Fibroblast of mammary gland (primary cell): ENCODE results near the gene GNA15.

Experiments
- DNase-seq: peaks from one replicate; pipeline ENCODE4 v3.0.0-alpha.2; 2010; ENCODE audit warnings: low read depth
- H3K4me3 ChIP-seq: 2 replicates; pipeline ENCODE4 v1.5.1; 2011; ENCODE audit warnings: low read depth, mild to moderate bottlenecking, low read length, moderate library complexity; ENCODE audit not compliant: control insufficient read depth
- TF ChIP-seq, protein P1 (sequence below): conservative IDR thresholded peaks from 2 replicates; pipeline ENCODE4 v1.5.1; 2011; ENCODE audit warnings: low read depth, low read length, inconsistent platforms; ENCODE audit not compliant: control insufficient read depth, insufficient read depth

Gene GNA15

DNA sequence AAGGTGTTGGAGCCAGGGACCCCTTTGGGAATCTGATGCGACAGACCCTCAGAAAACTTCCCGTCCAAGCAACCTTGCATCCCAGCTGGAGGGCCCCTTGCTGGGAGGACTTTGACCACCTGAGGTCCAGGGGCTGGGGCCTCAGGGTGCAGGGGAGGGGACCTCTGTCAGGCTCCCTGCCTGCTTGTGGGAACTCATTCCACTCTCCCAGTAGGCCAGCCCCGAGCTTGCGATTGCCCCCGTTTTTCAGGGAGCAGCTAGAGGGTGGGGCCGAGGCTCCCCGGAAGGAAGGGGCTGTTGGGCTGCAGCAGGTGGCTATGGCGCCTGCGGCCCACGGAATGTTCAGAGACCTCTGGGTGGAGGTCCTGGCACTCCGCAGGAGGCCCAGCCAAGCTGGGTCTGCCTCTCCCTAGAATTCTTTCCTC lies 38.9 kb upstream of the GNA15 start:
- TF ChIP-seq, protein P1, sequence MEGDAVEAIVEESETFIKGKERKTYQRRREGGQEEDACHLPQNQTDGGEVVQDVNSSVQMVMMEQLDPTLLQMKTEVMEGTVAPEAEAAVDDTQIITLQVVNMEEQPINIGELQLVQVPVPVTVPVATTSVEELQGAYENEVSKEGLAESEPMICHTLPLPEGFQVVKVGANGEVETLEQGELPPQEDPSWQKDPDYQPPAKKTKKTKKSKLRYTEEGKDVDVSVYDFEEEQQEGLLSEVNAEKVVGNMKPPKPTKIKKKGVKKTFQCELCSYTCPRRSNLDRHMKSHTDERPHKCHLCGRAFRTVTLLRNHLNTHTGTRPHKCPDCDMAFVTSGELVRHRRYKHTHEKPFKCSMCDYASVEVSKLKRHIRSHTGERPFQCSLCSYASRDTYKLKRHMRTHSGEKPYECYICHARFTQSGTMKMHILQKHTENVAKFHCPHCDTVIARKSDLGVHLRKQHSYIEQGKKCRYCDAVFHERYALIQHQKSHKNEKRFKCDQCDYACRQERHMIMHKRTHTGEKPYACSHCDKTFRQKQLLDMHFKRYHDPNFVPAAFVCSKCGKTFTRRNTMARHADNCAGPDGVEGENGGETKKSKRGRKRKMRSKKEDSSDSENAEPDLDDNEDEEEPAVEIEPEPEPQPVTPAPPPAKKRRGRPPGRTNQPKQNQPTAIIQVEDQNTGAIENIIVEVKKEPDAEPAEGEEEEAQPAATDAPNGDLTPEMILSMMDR, result no peak
- no peak for DNase-seq
- peak overlapping the region; percentile 80 for H3K4me3 ChIP-seq

DNA sequence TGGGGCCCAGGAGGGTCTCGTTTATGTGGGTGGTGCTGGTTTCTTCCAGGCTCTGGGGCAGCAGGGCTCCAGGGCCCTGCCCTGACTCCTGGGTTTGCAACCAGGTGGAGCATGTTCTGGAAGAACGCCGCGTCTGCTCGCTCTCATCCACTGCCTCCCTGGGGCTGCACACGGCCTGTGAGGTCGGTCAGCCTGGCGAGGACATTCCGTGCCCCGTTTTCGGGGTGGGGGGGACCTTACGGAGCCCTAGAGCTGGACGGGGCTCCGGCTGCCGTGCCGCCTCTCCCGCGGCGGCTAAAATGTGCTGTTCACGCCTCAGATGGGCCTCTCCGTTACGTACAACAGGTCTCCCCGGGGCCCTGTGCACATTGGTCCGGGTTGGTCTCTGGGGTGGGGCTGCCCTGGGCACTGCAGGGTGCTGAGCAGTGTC lies 38.4 kb upstream of the GNA15 start:
- DNase-seq, result no peak
- peak overlapping the region; percentile 80 for H3K4me3 ChIP-seq
- TF ChIP-seq, protein P1, result no peak

DNA sequence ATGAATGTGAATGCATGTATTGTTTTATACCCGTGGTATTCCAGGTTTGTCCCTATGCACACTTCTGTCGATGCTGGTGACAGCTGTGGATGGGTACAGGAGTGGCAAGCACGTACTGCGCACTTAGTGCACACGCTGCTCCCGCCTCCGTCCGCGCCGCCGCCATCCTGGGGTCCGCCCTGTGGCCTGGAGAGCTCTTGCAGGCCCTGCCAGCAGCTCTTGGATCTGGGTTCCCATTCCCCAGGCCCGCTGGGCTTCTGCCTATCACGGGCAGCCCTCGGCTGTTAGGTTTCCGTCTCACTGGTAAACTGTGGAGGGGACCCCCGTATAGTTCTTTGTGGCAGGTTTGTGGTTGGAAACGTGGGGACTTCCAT lies 37.7 kb upstream of the GNA15 start:
- TF ChIP-seq, protein P1, result peak; percentile 4
- H3K4me3 ChIP-seq, result peak overlapping the region; percentile 80
- DNase-seq, result peak; percentile 47

DNA sequence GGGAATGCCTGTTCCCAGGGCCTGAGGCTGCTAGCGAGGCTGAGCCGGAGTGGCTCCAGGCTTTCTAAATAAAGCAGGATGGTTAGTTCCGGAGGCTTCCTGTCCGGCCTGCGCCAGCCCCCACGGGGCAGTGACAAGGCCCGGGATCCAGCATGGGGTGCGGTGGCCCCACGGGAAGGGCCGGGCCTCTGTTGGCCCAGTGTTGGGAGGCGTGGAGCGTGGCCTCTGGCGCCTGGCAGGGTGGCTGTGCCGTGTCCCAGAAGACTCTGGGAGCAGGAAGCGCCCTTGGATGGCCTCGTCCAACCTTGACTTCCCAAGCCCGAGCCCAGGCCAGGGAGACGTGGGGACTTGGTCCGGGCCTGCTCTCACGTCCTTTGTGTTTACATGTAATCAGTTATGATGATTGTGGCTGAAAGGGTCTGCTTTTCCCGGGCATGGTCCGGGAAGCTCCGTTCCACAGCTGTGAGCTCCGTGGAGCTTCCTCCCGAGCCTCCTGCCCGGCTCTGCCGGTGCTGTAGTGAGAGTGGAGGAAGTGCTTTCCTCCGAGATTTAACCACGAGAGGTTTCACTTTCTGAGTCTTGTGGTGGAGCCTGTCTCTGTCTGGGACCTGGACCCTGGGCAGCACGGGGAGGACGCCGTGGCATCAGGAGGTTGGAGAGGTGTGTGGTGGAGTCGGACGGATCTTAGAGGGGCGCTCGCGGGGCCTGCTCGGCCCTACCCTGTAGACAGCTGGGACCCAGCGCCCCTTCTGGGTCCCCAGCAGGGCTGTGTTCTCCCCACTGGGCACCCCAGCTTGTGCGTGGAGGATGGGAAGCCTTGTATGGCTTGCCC lies 37.1 kb upstream of the GNA15 start:
- DNase-seq, result peak; percentile 30
- H3K4me3 ChIP-seq, result peak overlapping the region; percentile 80
- TF ChIP-seq, protein P1, result no peak

DNA sequence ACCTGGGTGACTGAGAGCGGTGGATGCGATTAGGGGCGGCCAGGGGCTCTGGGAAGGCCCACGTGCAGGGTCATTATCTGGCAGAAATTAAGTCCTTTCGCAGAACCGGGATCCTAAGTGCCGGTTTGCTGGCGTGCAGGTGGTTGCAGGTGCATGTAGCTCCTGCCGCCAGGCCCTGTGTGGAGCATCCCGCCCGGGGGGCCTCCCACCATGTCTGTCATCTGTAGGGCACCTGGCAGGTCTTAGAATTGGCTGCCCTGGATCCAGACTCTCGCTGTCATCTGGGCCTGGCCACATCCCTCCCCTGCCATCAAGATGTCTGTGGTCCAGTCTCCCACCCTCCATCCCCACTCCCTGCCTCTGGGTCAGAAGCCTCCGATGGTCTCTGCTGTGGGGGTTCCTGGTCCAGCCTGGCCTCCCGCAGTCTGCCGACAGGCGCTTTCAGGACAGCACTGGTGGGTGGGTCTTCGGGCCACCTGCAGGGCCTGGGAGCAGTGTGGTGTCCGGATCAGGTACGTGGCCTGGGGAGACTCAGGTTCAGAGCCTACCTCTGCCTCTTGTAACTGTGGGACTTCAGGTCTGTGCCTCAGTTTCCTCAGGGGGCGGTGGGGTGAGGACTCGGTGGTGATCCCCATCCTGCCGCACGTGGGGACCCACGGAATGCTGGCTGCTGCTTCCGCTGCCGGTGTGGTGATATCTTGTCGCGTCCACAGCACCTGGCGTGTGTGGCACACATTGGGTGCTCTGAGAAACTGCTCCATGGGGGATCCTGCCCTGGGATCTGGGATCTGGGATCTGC lies 36.3 kb upstream of the GNA15 start:
- DNase-seq, result no peak
- H3K4me3 ChIP-seq, result no peak overlapping the region
- TF ChIP-seq, protein P1, result no peak

DNA sequence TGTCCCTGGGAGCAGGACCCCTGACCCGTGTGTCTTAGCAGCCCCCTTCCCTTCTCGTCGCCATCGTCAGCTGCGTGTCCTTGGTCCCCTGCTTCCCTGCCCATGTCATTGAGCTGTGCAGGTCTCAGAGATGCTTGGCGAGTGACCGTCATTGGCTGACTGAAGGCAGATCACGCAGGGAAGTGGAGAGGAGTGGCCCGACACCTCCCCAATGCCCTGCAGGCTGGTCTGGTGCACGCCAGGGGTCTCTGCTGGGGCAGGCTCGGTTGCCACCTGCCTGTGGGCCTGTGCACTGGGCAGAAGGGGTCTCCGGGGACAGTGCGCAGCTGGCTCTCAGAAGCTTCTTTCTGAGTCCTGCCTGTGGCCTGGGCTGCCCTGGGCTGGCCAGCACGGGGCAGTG lies 35.5 kb upstream of the GNA15 start:
- TF ChIP-seq, protein P1, result no peak
- no peak overlapping the region for H3K4me3 ChIP-seq
- DNase-seq, result no peak
